GM12878 (cell line): Measurements from ENCODE around the gene GPR146. TPM values are rescaled to one million over a fixed set of nuclear protein-coding genes. Genes with fewer than 3 reads are reported as not detected.
A peak's percentile ranks its signal among the peaks of the same experiment; 100 is the strongest.

Experiments
- ATF3 ChIP-seq: IDR thresholded peaks from 2 replicates; pipeline ENCODE4 v1.6.1; 2011; ENCODE audit warnings: low read depth, mild to moderate bottlenecking, low read length, moderate library complexity, borderline replicate concordance; ENCODE audit errors: extremely low read depth
- BCLAF1 ChIP-seq: fragments of 450-650 bp; IDR thresholded peaks from 2 replicates; pipeline ENCODE4 v1.6.1; 2017; ENCODE audit warnings: antibody characterized with exemption, mild to moderate bottlenecking, moderate library complexity
- BHLHE40 ChIP-seq, 2 experiments: fragments of 450-650 bp in 1 of 2; IDR thresholded peaks; 2 replicates each; pipeline ENCODE4 v1.6.1; 2011 to 2017; ENCODE audit warnings: low read depth in 2 of 2, borderline replicate concordance in 1 of 2, improper control_type of control experiment in 1 of 2, low read length in 1 of 2, mild to moderate bottlenecking in 1 of 2
- ELK1 ChIP-seq: IDR thresholded peaks from 2 replicates; pipeline ENCODE4 v1.6.1; 2012; ENCODE audit warnings: low read depth, low read length, improper control_type of control experiment
- EP300 ChIP-seq, 2 experiments: fragments of 150-350 bp in 1 of 2; IDR thresholded peaks; 2 replicates each; pipeline ENCODE4 v1.6.1; 2011 to 2012; ENCODE audit warnings: low read depth in 2 of 2, low read length in 2 of 2, borderline replicate concordance in 1 of 2, improper control_type of control experiment in 1 of 2, inconsistent platforms in 1 of 2; ENCODE audit not compliant: control insufficient read depth in 1 of 2
- EZH2 ChIP-seq: IDR thresholded peaks from 2 replicates; pipeline ENCODE4 v1.6.1; 2012; ENCODE audit warnings: low read depth, mild to moderate bottlenecking, control low read depth, inconsistent platforms, low read length, borderline replicate concordance; ENCODE audit not compliant: control insufficient read depth
- GABPA ChIP-seq: IDR thresholded peaks from 2 replicates; pipeline ENCODE4 v1.6.1; 2014; ENCODE audit warnings: antibody characterized with exemption, low read depth, mild to moderate bottlenecking, inconsistent platforms
- GATAD2B ChIP-seq: fragments of 450-650 bp; conservative IDR thresholded peaks from 2 replicates; pipeline ENCODE4 v1.6.1; 2017; ENCODE audit warnings: low read depth, mild to moderate bottlenecking, moderate library complexity
- HDAC2 ChIP-seq: fragments of 200-600 bp; sonication (generic); IDR thresholded peaks from 2 replicates; pipeline ENCODE4 v1.6.1; 2017
- HDAC6 ChIP-seq: fragments of 200-600 bp; sonication (generic); IDR thresholded peaks from one replicate; pipeline ENCODE4 v1.8.0; 2017; ENCODE audit warnings: antibody characterized with exemption; ENCODE audit not compliant: unreplicated experiment
- IRF5 ChIP-seq: fragments of 450-650 bp; IDR thresholded peaks from 2 replicates; pipeline ENCODE4 v1.6.1; 2017; ENCODE audit warnings: borderline replicate concordance
- NFXL1 ChIP-seq: fragments of 450-650 bp; IDR thresholded peaks from 2 replicates; pipeline ENCODE4 v1.6.1; 2017; ENCODE audit warnings: antibody characterized with exemption, mild to moderate bottlenecking, borderline replicate concordance
- NR2C2 ChIP-seq: IDR thresholded peaks from 2 replicates; pipeline ENCODE4 v1.6.1; 2011; ENCODE audit warnings: borderline replicate concordance, low read depth; ENCODE audit not compliant: control insufficient read depth, insufficient read length
- POLR2AphosphoS2 ChIP-seq: IDR thresholded peaks from 2 replicates; pipeline ENCODE4 v1.6.1; 2011; ENCODE audit warnings: low read depth, mild to moderate bottlenecking, low read length, improper control_type of control experiment, moderate library complexity
- POLR2AphosphoS5 ChIP-seq: IDR thresholded peaks from 2 replicates; pipeline ENCODE4 v1.6.1; 2011; ENCODE audit warnings: mild to moderate bottlenecking, low read length, inconsistent platforms
- RB1 ChIP-seq: fragments of 450-650 bp; formaldehyde crosslinking; IDR thresholded peaks from 2 replicates; pipeline ENCODE4 v1.6.1; 2017; ENCODE audit warnings: mild to moderate bottlenecking, borderline replicate concordance
- RUNX3 ChIP-seq: IDR thresholded peaks from 2 replicates; pipeline ENCODE4 v1.6.1; 2012; ENCODE audit warnings: low read length, inconsistent platforms
- ZNF207 ChIP-seq: fragments of 450-650 bp; IDR thresholded peaks from 2 replicates; pipeline ENCODE4 v1.6.1; 2014; ENCODE audit warnings: antibody characterized with exemption, mild to moderate bottlenecking, borderline replicate concordance
- ZNF217 ChIP-seq: fragments of 450-650 bp; IDR thresholded peaks from 2 replicates; pipeline ENCODE4 v1.6.1; 2017; ENCODE audit warnings: antibody characterized with exemption, mild to moderate bottlenecking
- ZSCAN29 ChIP-seq: fragments of 450-650 bp; IDR thresholded peaks from 2 replicates; pipeline ENCODE4 v1.6.1; 2017; ENCODE audit warnings: mild to moderate bottlenecking, moderate library complexity
- polyA plus RNA-seq, 11 experiments: library from polyadenylated mRNA; depleted of rRNA in 4 of 11; unstranded in 6 of 11; stranded (reverse) in 5 of 11; fragments of >200 nt; fragmentation: Nextera tagmentation in 4 of 11; fragmentation: Illumina TruSeq in 1 of 11; extraction: Ambion mirVana in 4 of 11; extraction: Trizol in 1 of 11; gene quantifications; 1 replicate in 1 of 11; 2 replicates in 10 of 11; pipeline versions ENCODE4 v1.2.1 to v1.2.3, GENCODE V29; 2011 to 2016; ENCODE audit warnings: inconsistent platforms in 2 of 11, missing spikeins in 2 of 11, low read depth in 1 of 11
- total RNA-seq, 4 experiments: library from RNA; depleted of rRNA in 3 of 4; stranded (reverse); fragments of >200 nt in 3 of 4; fragmentation: Illumina TruSeq in 1 of 4; extraction: Trizol in 1 of 4; gene quantifications; 2 replicates each; pipeline versions ENCODE4 v1.2.1 to v1.2.3, GENCODE V29; 2013 to 2021
- TF ChIP-seq, protein P1 (sequence below): IDR thresholded peaks from 2 replicates; pipeline ENCODE4 v1.6.1; 2012; ENCODE audit warnings: low read length, inconsistent platforms

GPR146 gene
- total and polyA plus RNA-seq, 10 of the 15 experiments (the other 5 are each of a cell fraction or from before 2014, with no cell fraction given), result 0.19 to 12.0 (median 0.54) TPM; not detected in 2

DNA sequence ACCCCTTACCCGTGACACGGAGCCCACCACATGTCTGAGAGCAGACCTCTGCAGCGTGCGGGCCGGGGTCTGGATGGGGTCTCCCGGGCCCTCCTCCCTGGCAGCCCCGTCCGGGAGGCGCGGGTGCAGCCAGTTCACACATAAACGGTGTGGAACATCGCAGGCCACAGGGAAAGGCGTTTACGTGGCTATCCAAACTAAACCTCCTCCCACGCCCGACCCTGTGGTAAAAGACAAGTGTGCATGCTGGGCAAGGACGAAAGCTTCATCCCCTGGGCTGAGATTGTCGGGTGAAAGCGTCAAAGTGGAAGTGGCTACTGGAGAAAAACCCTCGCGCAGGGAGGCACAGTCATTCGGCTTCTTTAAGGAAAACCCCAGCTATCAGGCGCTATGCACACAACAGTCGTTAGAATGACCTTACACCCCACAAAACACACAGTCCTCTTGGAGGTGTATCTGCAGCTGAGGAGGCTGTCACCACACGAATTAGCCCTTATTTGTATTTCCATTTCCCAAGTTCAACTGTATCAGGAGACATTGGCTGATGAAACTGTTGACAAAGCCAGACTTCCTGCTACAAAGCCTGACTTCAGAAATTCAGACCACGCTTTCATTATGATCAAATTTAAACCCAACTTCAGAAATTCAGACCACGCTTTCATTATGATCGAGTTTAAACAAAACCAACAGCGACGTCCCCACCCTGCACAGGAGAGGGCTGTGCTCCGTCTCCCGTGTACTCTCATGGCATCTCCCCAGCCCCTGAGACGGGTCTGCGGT lies 58.9 kb downstream of the GPR146 start (continued):
- TF ChIP-seq BCLAF1, result no peak
- no peak for TF ChIP-seq ZSCAN29
- no peak for TF ChIP-seq ATF3
- TF ChIP-seq RB1, result no peak
- TF ChIP-seq POLR2AphosphoS5, result peak; percentile 59; the same call in 1 of the 2 replicates
- no peak for TF ChIP-seq EZH2
- no peak for TF ChIP-seq ZNF207
- no peak for TF ChIP-seq GABPA
- TF ChIP-seq HDAC6, result no peak
- peak; percentile 44 to 62; a peak in 3 of 4 replicates for TF ChIP-seq BHLHE40 (IDR thresholded peaks at IDR 0.05; ENCODE audit: borderline replicate concordance in 1 of 2, low read depth in 2 of 2, low read length in 1 of 2)
- peak; percentile 74; the same call in 1 of the 2 replicates for TF ChIP-seq RUNX3
- TF ChIP-seq, protein P1, sequence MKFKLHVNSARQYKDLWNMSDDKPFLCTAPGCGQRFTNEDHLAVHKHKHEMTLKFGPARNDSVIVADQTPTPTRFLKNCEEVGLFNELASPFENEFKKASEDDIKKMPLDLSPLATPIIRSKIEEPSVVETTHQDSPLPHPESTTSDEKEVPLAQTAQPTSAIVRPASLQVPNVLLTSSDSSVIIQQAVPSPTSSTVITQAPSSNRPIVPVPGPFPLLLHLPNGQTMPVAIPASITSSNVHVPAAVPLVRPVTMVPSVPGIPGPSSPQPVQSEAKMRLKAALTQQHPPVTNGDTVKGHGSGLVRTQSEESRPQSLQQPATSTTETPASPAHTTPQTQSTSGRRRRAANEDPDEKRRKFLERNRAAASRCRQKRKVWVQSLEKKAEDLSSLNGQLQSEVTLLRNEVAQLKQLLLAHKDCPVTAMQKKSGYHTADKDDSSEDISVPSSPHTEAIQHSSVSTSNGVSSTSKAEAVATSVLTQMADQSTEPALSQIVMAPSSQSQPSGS, result no peak; the same call in 1 of the 2 replicates
- TF ChIP-seq GATAD2B, result peak; percentile 60
- TF ChIP-seq IRF5, result no peak
- TF ChIP-seq ZNF217, result peak; percentile 8; the same call in 1 of the 2 replicates
- TF ChIP-seq ELK1, result no peak
- TF ChIP-seq EP300 (IDR thresholded peaks at IDR 0.05; ENCODE audit: borderline replicate concordance in 1 of 2, control insufficient read depth in 1 of 2, low read depth in 2 of 2, low read length in 2 of 2), result peak; percentile 38 to 78; a peak in 3 of 4 replicates
- 0 out of 2 replicates have a peak, but pooled peaks have one; percentile 31 for TF ChIP-seq POLR2AphosphoS2
- TF ChIP-seq HDAC2, result no peak
- no peak for TF ChIP-seq NFXL1
- TF ChIP-seq NR2C2, result no peak
